GM21367 (cell line): Measurements from ENCODE around the gene MVB12B.

Source experiments
- ATAC-seq: cut with Tn5 transposase; IDR thresholded peaks from one replicate; pipeline ENCODE4 v1.9.1; 2021; ENCODE audit not compliant: unreplicated experiment

Gene MVB12B

DNA sequence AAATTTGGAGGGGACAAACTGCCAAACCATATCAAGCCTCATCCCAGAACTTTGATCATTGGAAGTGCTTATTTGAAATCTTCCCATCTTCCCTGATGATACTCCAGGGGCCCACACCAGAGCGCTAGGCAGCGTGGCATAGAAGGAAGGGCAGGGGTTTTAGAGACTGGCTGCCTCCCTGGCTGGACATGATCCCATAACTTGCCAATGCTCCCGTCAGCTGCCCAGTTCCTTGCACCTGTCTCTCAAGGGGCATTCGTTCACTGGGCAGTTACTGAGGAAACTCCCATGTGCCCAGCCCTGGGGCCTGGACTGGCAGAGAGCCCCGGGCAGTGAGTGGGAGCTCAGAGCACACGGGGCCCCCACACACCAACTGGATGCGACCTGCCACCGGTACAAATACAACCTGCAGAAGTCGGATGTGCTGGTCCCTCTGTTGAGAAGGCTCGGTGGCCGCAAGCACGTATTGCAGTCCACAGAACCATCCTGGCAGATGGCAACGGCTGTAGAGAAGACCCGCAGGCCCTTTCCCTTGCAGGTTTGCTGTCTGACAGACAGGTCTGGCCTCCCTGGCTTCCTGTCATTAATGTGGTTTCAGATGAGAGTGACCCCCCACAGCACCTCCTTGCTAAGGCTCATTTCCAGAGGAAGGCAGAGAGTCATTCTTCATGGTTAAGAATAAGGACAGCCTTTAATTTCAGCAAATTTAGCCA, 122.4 kb downstream of the MVB12B start:
- no peak for ATAC-seq

GRCh38 chr9:126449725-126450667, 123.4 kb downstream of the MVB12B start:
- no peak for ATAC-seq

GRCh38 chr9:126450668-126451205, 124.1 kb downstream of the MVB12B start:
- no peak for ATAC-seq

DNA sequence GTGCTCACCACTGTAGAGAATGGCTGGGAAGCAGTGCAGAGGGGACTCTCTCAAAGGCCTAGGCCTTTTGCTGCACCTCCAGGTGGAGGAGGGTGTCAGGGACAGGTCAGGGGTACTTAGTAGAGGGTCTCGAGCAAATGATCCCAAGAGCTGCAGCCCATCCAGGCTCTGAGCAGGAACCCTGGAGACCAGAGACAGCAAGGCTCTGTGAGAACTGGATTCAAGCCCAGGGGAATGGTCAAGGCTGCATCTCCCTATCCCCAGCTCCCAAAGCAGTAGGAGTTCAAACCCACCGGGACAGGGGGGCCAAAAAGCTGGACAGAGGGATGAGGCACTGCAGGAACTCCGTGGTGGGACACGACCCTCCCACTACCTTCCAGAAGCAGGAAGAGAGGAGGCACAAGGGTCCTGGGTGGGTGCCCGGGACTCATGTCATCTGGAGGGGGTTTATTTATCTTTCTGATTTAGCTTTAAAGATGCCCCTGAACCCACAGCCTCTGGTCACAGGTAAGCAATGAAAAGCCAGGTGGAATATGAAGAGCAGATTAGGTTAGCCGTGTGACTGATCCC, 124.8 kb downstream of the MVB12B start:
- no peak for ATAC-seq

DNA sequence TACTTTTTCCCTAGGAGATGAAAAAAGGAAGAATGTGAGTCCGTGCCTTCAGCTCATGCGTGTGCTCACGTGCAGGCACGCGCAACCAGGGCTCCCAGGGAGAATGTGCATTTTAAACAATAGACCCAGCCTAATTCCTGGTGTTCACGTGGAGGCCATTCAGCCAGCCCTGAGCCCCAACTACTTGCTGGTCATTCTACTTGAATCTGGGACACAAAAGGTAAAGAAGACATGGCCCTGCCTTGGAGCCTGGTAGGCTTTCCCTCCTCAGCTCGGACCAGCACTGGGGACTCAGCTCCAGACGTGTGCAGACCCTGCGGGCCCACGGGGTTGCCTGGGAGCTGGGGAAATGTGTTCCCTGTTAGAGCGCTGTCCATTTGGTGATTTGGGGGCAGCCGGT, 125.5 kb downstream of the MVB12B start:
- no peak for ATAC-seq

DNA sequence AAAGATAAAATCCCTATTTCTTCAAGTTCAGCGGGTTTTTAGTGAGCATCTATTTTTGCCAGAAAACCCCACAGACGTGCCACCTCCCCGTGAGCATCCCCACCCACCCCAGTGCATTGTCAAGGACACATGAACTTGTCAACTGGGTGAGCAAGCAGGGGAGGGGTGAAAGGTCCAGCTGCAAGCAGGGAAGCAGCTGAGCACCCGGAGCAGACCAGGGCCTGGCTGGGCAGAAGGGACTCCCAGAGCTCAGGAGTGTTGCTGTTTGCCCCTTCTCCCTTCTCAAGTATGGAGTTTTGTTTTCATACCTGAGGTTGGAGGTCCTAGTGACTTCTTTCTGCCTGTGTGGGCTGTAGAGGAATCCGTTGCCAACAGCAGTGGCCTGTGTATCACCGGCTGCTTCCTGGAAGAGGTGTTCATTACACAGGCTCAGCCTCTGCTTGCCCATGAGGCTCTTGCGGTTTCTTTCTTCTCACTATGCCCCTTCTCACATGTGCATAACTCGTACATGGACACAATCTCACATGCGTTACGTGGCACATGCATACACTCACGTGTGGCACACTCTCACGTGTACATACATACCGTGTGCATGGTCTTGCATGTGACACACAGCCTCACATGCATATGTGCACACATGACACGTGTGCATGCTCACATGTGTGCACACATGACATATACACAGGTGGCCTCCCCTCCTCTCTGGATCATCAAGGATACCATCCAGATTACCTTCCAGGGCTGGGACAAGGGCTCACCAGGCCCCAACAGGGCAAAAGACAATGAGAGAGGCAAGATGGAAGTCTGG, 126.7 kb downstream of the MVB12B start:
- ATAC-seq: no peak

DNA sequence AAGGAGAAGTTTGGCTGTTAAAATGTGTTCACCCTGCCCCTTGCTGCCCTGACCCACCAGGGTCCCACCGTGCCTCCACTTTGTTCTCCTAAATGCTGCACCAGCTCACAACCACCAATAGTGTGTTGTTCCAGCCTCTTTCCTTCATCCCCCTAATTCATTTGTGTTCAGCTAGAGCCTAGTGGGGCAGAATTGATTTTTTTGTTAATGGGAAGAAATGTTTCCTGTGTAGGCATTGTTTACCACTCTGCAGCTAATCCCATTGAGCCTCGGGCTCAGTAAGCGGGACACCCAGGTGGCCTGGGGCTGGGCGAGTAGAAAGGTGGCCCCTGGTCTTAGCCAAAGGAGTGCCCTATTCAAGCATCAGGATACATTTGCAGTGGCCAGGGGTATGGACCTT, 127.6 kb downstream of the MVB12B start:
- no peak for ATAC-seq

DNA sequence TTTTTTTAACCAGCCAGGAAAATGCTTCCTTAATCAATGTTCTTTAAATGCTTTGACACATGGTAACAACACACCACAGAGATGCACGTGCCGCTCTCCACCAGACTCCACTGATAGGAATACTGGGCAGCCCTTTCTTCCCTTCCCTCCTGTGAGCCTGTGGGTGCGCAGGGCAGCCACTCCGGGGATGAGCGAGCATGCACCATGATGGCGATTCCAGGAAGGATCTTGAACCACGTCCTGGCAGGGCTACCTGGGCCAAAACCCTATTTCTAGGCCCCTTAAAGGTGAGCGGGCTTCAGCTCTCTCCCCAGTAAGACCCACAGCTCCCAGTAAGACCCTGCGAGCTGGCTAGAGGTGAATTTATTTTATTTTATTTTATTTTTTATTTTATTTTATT, 128.2 kb downstream of the MVB12B start:
- no peak for ATAC-seq

DNA sequence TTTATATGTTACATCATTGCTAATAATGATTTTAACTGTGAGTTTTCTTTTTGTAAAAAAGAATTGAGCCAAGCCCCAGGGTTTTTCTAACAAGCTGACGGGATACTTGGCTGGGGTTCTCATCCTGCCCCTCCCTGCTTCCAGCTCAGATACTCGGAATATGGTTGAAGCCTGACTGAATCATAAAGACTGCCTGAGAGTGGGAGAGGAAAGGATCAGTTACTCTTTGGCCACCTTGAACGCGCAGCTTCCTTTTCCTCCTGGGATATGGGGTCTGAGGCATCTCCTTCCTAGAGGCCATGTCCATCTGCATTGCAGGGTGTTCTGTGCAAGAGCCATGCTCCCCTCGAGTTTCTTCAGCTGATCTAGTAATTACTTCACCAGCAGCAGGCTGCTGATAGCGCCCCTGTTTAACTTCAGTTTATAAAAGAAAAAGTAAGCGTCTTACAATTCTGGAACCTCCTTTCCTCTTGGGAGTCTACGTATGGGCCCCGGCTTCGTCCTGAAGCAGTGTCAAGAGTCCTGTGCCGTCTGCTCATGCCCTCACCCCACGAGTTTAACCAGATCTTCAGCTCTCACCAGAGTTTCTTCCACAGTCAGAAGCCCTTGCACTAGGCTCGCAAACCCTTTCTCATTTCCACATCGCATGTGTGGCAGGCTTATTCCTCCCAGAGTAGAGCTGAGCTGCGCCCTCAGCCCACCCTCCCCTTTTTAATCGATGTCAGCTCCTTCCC, 130.0 kb downstream of the MVB12B start:
- no peak for ATAC-seq

GRCh38 chr9:126457175-126457547, 130.5 kb downstream of the MVB12B start:
- ATAC-seq: no peak

GRCh38 chr9:126457890-126458289, 131.3 kb downstream of the MVB12B start:
- ATAC-seq: no peak

GRCh38 chr9:126459126-126459525, 132.5 kb downstream of the MVB12B start:
- ATAC-seq: no peak

DNA sequence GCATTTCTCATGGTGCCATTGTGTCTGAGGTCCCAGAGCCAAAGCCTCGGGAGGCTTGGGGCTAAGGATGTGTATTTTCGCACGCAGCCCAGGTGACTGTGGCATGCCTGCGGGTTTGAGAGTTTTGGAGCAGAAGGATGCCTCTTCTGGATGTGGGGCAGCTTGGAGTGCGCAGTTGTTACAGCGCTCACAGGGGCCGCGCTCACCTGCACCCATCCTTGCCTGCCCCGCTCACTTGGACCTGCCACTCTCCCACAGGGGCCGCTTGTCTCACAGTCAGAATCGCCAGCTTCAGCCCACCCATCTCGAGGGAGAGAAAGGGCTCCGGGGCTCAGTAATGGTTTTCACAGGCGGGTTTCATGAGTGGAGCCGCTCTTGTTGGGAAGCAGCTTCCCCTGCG, 132.9 kb downstream of the MVB12B start:
- no peak for ATAC-seq

DNA sequence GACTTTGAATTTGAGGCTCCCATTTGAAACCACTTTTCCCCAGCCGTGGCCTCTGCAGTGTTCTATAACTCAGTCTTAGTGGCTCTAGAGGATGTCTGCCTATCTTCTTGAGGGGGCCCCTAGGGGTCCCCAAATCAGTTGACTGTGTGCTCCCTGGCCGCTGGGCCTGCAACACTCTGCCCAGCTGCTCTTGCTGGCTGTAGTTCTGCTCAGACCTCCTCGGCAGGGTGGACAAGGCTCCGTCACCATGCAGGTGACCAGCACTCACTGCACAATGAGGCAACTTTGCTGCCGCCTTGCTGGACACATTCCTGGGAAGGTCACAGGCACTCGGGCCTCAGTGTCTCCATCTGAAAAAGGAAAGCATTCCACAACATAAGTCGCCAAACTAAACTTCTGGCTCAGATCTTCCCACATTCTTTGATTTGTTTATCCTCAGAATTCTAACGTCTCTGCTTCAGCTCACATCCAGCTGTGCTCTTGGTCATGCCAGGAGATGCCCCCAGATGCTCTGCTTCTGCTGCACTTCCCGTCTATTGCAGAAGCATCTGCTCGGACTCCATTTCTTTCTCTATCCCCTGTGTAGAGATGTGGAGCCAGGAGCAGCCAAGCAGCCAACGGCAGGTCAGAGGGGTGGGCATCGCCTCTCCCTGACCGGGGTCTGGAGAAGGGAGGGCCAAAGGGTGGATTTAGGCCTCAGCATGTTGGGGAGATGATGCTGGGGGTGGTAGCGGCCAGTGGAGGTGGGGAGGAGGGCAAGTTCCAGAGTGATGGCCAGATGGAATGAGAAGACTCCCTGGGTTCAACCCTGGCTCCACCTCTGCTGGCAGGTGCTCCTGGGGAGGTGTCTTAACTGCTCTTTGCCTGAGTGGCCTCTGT, 133.6 kb downstream of the MVB12B start:
- no peak for ATAC-seq

DNA sequence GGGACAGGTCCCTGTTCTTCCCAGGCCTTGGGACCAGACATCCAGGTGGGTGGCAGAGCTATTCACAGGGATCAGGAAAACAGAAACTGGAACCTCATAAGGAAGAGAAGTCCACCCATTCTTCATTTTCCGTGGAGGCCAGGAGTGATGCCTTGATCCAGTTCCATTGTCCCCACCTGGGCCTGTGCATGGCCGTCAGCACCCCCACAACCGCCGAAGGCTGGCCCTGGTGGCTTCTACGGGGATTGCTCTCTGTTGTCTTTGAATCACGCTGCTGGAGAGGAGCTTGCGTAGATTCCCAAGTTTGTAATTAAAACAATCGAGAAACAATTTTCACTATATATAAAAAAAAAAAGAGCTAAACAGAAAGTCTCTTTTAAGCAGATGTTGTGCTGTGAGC, 134.4 kb downstream of the MVB12B start:
- no peak for ATAC-seq

- ATAC-seq: no peak
Observed at GRCh38 chr9:126461608-126462007, 135.0 kb downstream of the MVB12B start.

DNA sequence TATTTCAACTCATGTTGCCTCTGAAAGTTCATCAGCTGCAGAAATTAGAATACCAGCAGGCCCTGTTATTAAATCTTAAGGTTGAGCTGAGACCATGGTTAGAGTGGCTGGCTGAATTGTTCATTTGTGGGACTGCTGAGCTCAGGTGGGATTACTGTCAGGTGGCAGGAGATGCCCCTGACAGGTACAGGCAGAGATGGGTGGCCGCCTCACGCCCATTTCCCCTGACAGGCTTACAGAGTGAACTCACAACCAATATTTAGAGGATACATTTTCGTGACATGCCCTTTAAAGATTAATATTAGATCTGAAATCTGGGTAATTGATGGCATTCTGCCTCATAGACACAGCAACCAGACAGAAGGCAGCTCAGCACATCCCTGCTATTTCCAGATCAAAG, 136.0 kb downstream of the MVB12B start:
- ATAC-seq: no peak

- no peak for ATAC-seq
Observed at GRCh38 chr9:126463426-126463825, 136.8 kb downstream of the MVB12B start.
